MM.1S (cell line): ENCODE data around the gene RCN2.

ENCODE experiments used
- DNase-seq: peaks from one replicate; pipeline ENCODE4 v3.0.0-alpha.2; 2015
- H2AFZ ChIP-seq: fragments of 300-600 bp; sonication (generic); 2 replicates; pipeline ENCODE4 v1.6.0; 2016; ENCODE audit warnings: antibody characterized with exemption, low read length
- H3F3A ChIP-seq: fragments of 300-600 bp; sonication (generic); 2 replicates; pipeline ENCODE4 v1.6.1; 2016; ENCODE audit warnings: mild to moderate bottlenecking, antibody characterized with exemption, low read length, moderate library complexity, mixed read lengths; ENCODE audit not compliant: insufficient read depth
- H3K27ac ChIP-seq: fragments of 300-600 bp; sonication (generic); 2 replicates; pipeline ENCODE4 v1.5.1; 2016; ENCODE audit warnings: mild to moderate bottlenecking, low read length
- H3K27me3 ChIP-seq: fragments of 300-600 bp; sonication (generic); replicated peaks from 2 replicates; pipeline ENCODE4 v1.6.0; 2016; ENCODE audit warnings: low read length; ENCODE audit not compliant: insufficient read depth
- H3K36me3 ChIP-seq: fragments of 300-600 bp; sonication (generic); replicated peaks from 2 replicates; pipeline ENCODE4 v1.6.1; 2016; ENCODE audit warnings: mild to moderate bottlenecking, low read length, mixed read lengths; ENCODE audit not compliant: insufficient read depth
- H3K4me1 ChIP-seq: fragments of 300-600 bp; sonication (generic); 2 replicates; pipeline ENCODE4 v1.6.1; 2016; ENCODE audit warnings: low read length, mixed read lengths
- H3K4me2 ChIP-seq: fragments of 300-600 bp; sonication (generic); 2 replicates; pipeline ENCODE4 v1.6.0; 2016; ENCODE audit warnings: low read depth, low read length
- H3K4me3 ChIP-seq: fragments of 300-600 bp; sonication (generic); 2 replicates; pipeline ENCODE4 v1.5.1; 2016; ENCODE audit warnings: low read length, mixed read lengths
- H3K79me2 ChIP-seq: fragments of 300-600 bp; sonication (generic); 2 replicates; pipeline ENCODE4 v1.6.1; 2016; ENCODE audit warnings: mixed run types, low read length, mixed read lengths
- H3K9ac ChIP-seq: fragments of 300-600 bp; sonication (generic); 2 replicates; pipeline ENCODE4 v1.6.1; 2016; ENCODE audit warnings: low read length, mixed read lengths
- H3K9me2 ChIP-seq: fragments of 300-600 bp; sonication (generic); replicated peaks from 2 replicates; pipeline ENCODE4 v1.6.1; 2016; ENCODE audit warnings: mild to moderate bottlenecking, low read length, mixed read lengths; ENCODE audit not compliant: insufficient read depth
- H3K9me3 ChIP-seq: fragments of 300-600 bp; sonication (generic); replicated peaks from 2 replicates; pipeline ENCODE4 v1.6.1; 2016; ENCODE audit warnings: mild to moderate bottlenecking, low read length, mixed read lengths; ENCODE audit not compliant: insufficient read depth
- H4K20me1 ChIP-seq: fragments of 300-600 bp; sonication (generic); 2 replicates; pipeline ENCODE4 v1.6.1; 2016; ENCODE audit warnings: mild to moderate bottlenecking, low read length, moderate library complexity, mixed read lengths; ENCODE audit not compliant: insufficient read depth
- CTCF ChIP-seq: fragments of 300-600 bp; sonication (generic); IDR thresholded peaks from 2 replicates; pipeline ENCODE4 v1.5.1; 2016; ENCODE audit warnings: antibody characterized with exemption, low read length, mixed read lengths
- EZH2 ChIP-seq: fragments of 300-600 bp; sonication (generic); optimal IDR thresholded peaks from 2 replicates; pipeline ENCODE3; 2017; ENCODE audit warnings: low read depth, mild to moderate bottlenecking, antibody characterized with exemption, low read length, mixed read lengths
- EZH2phosphoT487 ChIP-seq: fragments of 300-600 bp; sonication (generic); IDR thresholded peaks from 2 replicates; pipeline ENCODE4 v1.6.1; 2018; ENCODE audit warnings: antibody characterized with exemption, low read length

The RCN2 gene

GRCh38 chr15:76905013-76905839 lies 26.3 kb upstream of the RCN2 start, which contains the start of gene SCAPER:
Gene SCAPER (minus strand): TSS chr15:76905340. CDS start chr15:76883817, 21,523 bp downstream.
- Histone ChIP-seq H3K4me3 (peak within 1 kb of the TSS; percentile 96), H3K9me2 (no peaks in the 10 kb centered on the region), H3F3A (no peaks in the 10 kb centered on the region; the same call in 1 of the 2 replicates), H2AFZ (peak within 1 kb of the TSS; percentile 89), H4K20me1 (no peaks in the 10 kb centered on the region), H3K9ac (peak within 1 kb of the TSS; percentile 79), H3K9me3 (no peaks in the 10 kb centered on the region), H3K79me2 (peaks cover 16% of the 10 kb centered on the region), H3K4me1 (peaks cover 21% of the 10 kb centered on the region), H3K27ac (peak within 1 kb of the TSS; percentile 7; the same call in 1 of the 2 replicates), H3K27me3 (no peaks in the 10 kb centered on the region; the same call in 1 of the 2 replicates), H3K4me2 (peak within 1 kb of the TSS; percentile 91), H3K36me3 (no peaks in the 10 kb centered on the region)
- TF ChIP-seq EZH2phosphoT487, result no peak
- no peak for TF ChIP-seq CTCF
- TF ChIP-seq EZH2, result no peak
- peak; percentile 96 for DNase-seq

- H3K27me3 ChIP-seq, result no peaks in the 10 kb centered on the region; the same call in 1 of the 2 replicates
- H2AFZ ChIP-seq, result peak overlapping the region; percentile 89
- peak overlapping the region; percentile 91 for H3K4me2 ChIP-seq
- H3K36me3 ChIP-seq, result no peaks in the 10 kb centered on the region
- no peak for DNase-seq
- H4K20me1 ChIP-seq, result no peaks in the 10 kb centered on the region
- no peaks in the 10 kb centered on the region for H3K9me2 ChIP-seq
- no peak overlapping the region; the same call in 1 of the 2 replicates for H3K4me3 ChIP-seq
- TF ChIP-seq EZH2 (no peak), EZH2phosphoT487 (no peak), CTCF (no peak)
- H3K9ac ChIP-seq, result no peak overlapping the region
- no peak overlapping the region for H3K27ac ChIP-seq
- H3K79me2 ChIP-seq, result peaks cover 14% of the 10 kb centered on the region
- H3K9me3 ChIP-seq, result no peaks in the 10 kb centered on the region
- no peaks in the 10 kb centered on the region; the same call in 1 of the 2 replicates for H3F3A ChIP-seq
- H3K4me1 ChIP-seq, result peaks cover 21% of the 10 kb centered on the region
Measured at GRCh38 chr15:76905855-76906254, 25.7 kb upstream of the RCN2 start.

- Histone ChIP-seq H3K9me3 (no peaks in the 10 kb centered on the region), H3K4me2 (no peak overlapping the region), H3K79me2 (no peaks in the 10 kb centered on the region), H4K20me1 (no peaks in the 10 kb centered on the region), H3K27me3 (no peaks in the 10 kb centered on the region), H3K9ac (no peak overlapping the region), H3K27ac (no peak overlapping the region), H3K36me3 (no peaks in the 10 kb centered on the region), H3F3A (no peaks in the 10 kb centered on the region), H3K4me1 (no peaks in the 10 kb centered on the region), H3K9me2 (no peaks in the 10 kb centered on the region), H2AFZ (no peak overlapping the region), H3K4me3 (no peak overlapping the region)
- DNase-seq, result no peak
- TF ChIP-seq CTCF, result no peak
- TF ChIP-seq EZH2phosphoT487, result no peak
- no peak for TF ChIP-seq EZH2
Measured at GRCh38 chr15:76912430-76912829, 19.1 kb upstream of the RCN2 start.
